ENCODE measurements around the gene XK. TPM values are rescaled to one million over a fixed set of nuclear protein-coding genes. Genes with fewer than 3 reads are reported as not detected.
"Not testable (repeated sequence)": the region's sequence is repeated elsewhere in the genome, so short reads cannot be mapped to it uniquely, and the experiment has no call there.

XK gene
- total RNA-seq, 1 experiment from 2014 or later = 4.0 TPM

DNA sequence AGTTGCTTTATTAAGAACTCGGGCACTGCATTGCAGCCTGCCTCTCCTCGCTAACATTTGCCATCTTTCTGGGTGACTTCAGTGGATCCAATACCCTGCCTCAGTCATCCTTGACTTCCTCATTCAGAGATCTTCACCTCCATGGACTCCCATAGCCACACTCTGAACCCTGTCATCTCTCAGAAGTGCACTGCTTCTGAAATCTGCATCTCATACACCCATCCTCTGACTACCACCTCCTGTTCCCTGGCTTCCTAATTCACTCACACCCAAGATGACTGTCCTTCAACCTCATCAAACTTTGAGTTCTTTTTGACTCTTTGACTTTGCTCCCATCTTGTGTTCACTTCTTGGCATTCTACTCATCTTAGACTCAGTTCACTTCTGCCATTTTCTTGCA is 68.9 kb downstream of the XK start:
- no peak for DNase-seq (ENCODE audit: low spot score)

DNA sequence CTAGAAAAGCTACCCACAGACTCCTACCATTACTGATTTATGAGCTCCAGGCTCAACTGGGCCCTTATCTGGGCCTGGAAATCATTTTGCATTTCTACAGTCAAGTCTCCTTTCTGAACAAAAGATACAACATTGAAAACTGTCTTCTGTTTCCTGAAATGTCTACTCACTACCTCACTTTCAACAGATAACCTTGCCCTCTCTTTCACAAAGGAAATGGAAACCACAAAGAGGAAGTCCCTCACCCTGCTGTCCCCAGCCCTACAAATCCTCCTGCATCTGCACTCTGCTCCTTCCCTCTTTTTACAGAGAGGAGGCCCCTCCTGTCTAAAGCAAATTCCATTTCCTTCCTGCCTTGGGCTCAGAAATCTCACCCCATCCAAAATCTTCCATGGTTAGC is 69.4 kb downstream of the XK start:
- no peak for DNase-seq (ENCODE audit: low spot score)

DNA sequence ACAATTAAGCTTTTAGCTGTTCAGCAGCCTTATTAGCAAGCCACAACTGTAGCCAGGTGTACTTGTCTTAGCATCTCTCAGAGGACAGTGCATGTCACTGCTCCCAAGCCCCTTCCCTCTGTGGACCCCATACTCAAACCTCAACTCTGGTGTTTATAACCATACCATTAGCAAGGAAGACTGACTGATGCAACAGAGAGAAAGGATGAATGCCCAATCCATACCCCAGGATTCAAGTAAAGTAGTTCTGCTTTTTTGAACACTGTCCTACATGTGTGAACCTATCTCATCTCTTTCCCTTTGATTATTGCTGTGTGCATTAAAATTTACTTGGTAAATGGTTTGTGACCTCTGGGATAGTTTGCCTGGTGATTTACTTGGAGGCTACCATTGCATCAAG is 71.5 kb downstream of the XK start:
- DNase-seq (ENCODE audit: low spot score) = no peak

DNA sequence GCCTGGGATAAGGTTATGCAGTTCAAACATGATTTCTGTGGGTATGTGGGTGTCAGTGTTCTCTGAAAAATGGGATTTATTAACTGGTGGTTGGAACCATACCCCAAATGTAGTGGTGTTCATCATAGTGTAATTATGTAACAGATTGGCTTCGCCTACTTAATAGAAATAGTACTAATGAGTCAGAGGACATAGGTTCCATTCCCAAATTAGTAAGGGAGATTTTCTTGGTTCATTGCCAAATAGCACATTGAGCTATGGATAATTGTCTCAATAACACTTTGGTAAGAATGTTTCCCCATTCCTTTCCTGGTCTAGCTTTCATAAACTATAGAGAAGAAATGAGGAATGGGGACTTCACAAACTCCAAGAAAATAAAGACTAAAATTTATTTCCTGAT is 73.8 kb downstream of the XK start:
- no peak for DNase-seq (ENCODE audit: low spot score)

DNA sequence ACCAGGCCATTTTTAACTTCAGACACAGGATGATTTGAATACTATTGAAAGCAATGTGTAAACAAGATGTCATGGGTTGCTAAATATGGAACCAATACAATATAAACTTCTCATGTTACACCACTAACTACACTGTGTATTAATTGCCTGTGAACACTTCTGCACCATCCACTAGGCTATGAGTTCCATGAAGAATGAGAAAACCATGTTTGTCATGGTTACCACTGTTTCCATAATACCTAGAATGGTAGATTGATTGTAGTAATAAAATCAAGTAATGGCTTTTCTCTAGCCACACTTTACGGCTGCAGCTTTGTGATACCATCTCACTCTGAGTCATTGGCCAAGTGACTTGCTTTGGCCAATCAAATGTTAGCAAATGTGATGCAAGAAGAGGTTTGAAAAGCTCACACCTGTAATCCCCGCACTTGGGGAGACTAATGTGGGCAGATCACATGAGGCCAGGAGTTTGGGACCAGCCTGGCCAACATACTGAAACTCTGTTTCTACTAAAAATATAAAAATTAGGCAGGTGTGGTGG is 74.4 kb downstream of the XK start:
- DNase-seq (ENCODE audit: low spot score) = no peak

DNA sequence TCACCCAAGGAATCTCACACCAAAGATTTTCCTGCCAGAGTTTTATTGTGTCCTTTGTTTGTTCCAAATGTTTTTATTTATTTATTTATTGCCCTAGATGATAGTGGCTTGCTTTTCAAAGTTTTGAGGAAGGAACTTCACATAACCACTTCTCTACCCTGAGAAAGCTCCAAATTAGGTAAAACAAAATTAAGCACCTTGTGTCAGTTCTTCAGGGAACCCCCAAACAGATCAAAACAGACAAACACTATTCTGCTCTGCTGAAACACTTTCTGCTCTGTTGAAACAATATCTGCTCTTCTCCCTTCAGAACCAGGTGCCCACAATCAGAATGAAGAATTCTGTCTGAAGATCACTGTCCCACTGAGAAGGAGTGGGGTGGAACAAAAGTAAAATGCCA is 77.8 kb downstream of the XK start:
- no peak for DNase-seq (ENCODE audit: low spot score)

DNA sequence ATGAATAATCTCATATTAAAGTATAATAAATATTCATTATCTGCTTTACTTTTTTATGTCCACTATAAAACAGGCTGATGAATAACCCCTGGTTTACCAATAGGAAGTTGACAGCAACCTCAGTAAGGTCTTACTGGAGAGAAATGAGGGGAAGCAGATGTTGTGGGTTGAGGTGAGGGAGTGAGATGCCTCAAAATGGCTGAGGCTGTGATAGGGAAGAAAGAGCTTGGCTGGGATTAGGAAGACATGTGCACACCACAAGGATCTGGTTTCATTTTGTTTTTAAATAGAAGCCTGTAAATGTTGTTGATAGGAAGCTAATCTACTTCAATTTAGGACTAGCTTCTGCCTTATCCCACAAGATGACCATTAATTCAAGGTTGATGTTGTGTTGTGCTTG is 79.9 kb downstream of the XK start:
- DNase-seq (ENCODE audit: low spot score) = no peak

DNA sequence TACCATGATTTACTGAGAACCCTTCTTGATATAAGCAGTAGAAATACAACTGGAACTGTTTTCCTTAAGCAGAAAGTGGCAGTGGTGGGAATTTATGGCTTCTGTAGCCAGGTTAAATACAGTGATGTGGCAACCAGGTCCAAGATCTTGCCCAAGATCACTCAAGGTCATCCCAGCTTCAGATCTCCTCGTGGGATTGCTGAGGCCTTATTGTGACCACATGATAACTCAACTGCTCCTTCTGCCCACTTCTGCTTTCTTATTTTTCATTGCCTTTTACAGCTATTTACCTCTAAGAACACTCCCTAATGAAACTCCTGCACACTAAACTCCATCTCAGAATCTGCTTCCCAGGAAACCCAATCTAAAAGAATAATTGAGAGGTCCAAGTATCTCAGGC is 81.8 kb downstream of the XK start:
- no peak for DNase-seq (ENCODE audit: low spot score)

DNA sequence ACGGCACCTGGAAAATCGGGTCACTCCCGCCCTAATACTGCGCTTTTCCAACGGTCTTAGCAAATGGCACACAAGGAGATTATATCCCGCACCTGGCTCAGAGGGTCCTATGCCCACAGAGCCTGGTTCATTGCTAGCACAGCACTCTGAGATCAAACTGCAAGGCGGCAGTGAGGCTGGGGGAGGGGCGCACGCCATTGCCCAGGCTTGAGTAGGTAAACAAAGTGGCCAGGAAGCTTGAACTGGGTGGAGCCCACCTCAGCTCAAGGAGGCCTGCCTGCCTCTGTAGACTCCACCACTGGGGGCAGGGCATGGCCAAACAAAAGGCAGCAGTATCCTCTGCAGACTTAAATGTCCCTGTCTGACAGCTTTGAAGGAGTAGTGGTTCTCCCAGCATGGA is 83.3 kb downstream of the XK start:
- DNase-seq (ENCODE audit: low spot score) = not testable (repeated sequence)

DNA sequence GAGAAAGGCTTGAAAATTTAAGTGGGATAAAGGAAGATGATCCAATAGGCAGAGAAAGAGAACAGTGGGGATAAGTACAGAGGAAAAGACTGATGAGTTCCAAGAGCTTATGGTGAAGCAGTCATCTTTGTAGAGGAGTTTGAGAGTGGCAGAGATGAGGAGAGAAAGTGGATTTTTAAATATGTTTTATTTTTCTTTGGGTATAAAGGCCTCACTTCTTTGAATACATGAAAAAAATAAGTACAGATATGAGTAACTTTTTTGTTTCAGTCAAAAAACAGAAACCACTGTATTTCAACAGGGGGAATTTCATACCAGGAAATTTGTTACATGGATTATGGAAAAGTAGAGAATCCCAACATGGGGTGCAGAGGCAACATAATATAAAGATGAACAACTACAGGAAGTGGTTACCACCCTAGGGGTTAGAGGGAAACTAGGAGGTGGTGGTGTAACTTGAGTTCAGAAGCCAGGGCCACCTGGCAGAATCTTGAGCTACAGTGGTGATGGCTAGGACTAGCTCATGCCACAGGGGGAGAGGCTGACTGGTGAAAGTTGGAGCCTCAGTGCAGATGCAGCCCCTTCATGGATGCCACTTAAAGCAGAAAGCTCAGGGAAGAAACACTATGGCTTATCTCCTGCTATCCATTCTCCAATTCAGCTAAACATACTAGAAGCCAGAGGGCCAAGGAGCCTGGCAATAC is 90.8 kb downstream of the XK start:
- DNase-seq (ENCODE audit: low spot score) = no peak

DNA sequence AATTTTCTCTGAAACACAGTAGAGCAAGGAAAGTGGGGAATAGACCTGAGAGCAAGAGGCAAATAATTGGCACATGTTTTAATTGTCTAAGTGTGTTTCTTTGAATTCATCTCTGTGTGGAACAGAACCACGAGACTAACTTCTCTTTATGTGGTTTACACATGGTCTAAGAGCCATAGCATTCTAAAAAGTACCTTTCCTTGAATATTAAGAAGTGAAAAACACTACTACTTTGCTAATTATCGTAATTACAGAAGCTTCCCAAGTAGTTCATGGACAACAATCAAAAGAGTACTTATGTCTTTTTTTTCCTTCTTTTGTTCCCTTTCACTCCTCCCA is 91.4 kb downstream of the XK start:
- DNase-seq (ENCODE audit: low spot score) = no peak

DNA sequence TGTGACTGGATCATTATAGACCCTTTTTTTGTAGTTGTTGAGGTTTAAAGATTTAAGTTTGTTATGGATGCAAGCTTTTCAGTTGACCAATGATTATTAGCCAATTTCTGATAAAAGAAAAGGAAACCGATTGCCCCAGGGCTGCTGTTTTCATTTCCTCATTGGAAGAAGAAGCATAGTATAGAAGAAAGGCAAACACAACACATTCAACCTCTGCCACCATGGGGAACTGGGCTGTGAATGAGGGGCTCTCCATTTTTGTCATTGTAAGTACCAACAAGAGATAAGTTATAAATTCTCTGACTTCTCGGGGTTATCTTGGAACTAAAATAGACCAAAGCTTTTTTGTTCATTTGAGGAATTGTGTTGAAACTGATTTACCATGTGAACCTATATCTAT is 94.3 kb downstream of the XK start, which contains the start of gene CYBB:
Gene CYBB (plus strand): TSS at position 203 of the 400 bp plus-strand sequence. CDS start 19 bp downstream, at position 222.
- DNase-seq (ENCODE audit: low spot score) = no peak

DNA sequence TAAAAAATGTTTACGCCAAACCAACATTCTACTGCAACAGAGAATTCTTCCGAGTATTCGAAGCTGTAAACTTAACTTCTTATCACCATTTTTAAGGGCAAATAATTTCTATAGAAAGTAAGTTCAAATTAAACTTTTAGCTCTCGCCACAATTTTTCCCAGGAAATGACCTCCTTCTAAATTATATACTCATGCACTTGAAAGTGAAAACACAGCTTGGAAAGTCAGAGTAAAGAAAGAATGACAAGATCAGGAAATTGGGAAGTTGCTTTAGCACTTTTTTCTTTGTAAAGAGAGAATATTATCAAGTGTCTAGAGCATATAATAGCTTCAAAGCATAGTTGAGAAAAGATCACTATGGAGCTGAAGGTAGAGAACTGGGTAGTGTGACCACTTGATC is 95.5 kb downstream of the XK start:
- DNase-seq (ENCODE audit: low spot score) = no peak

Other genes with a start within 250 kb of the XK start
- gene LANCL3, start 114.1 kb upstream of the XK start, total RNA-seq (2014; rRNA removed; shearing (Covaris generic)) = 0.76 and 0.78 TPM in 2 replicates
- gene CYBB, start 94.3 kb downstream of the XK start, total RNA-seq (2014; rRNA removed; shearing (Covaris generic)) = 0.34 and 0.58 TPM in 2 replicates
- gene DYNLT3, start 161.8 kb downstream of the XK start, total RNA-seq (2014; rRNA removed; shearing (Covaris generic)) = 20.1 and 23.9 TPM in 2 replicates

All from HT-29 (cell line).